Measurements from ENCODE around the gene PHGDH.

GRCh38 chr1:119688810-119689209, 22.9 kb upstream of the PHGDH start:
- TF ChIP-seq GATA1 (IDR thresholded peaks at IDR 0.05; ENCODE audit: low read depth, low read length) (no peak), POLR2A (IDR thresholded peaks at IDR 0.05; ENCODE audit: low read length) (no peak)
